Vagina (tissue), 2 donors: ENCODE measurements around the gene KMT2E. TPM values are rescaled to one million over a fixed set of nuclear protein-coding genes. Genes with fewer than 3 reads are reported as not detected.

Experiments used
- DNase-seq, 2 donors: peaks; one replicate each; pipeline ENCODE4 v3.0.0-alpha.2; 2017; ENCODE audit errors: extremely low spot score in 2 of 2
- H3K27ac ChIP-seq: fragments of 200-600 bp; sonication (generic); one replicate; pipeline ENCODE4 v1.5.1; 2019
- H3K27me3 ChIP-seq: fragments of 200-600 bp; sonication (generic); one replicate; pipeline ENCODE4 v1.5.1; 2019
- H3K36me3 ChIP-seq, 2 donors: fragments of 200-600 bp; sonication (generic); one replicate each; pipeline ENCODE4 v1.5.1; 2017 to 2019
- H3K4me1 ChIP-seq: fragments of 200-600 bp; sonication (generic); one replicate; pipeline ENCODE4 v1.5.1; 2019
- H3K4me3 ChIP-seq, 2 donors: fragments of 200-600 bp; sonication (generic); 1 replicate in 1 of 2; 2 replicates in 1 of 2; pipeline ENCODE4 v1.5.1; 2016 to 2019
- H3K9me3 ChIP-seq: fragments of 200-600 bp; sonication (generic); one replicate; pipeline ENCODE4 v1.5.1; 2019
- POLR2A ChIP-seq, 2 donors: fragments of 450-650 bp; IDR thresholded peaks; one replicate each; pipeline ENCODE4 v1.6.1; 2017; ENCODE audit warnings: antibody characterized with exemption in 2 of 2, mild to moderate bottlenecking in 2 of 2, moderate library complexity in 2 of 2
- POLR2AphosphoS5 ChIP-seq, 2 donors: sonication (generic); formaldehyde crosslinking; IDR thresholded peaks; one replicate each; pipeline ENCODE4 v1.9.0; 2017; ENCODE audit warnings: antibody characterized with exemption in 2 of 2, mild to moderate bottlenecking in 2 of 2, low read depth in 1 of 2; ENCODE audit not compliant: insufficient read depth in 1 of 2
- intact Hi-C: fragments of 100-400 bp; cut with DNase I; formaldehyde crosslinking; loops from one replicate; pipeline ENCODE4 v1.15.1; 2023
- total RNA-seq: library from RNA; depleted of rRNA; stranded (reverse); fragments of >200 nt; gene quantifications from one replicate; pipeline ENCODE4 v1.2.3, GENCODE V29; 2016
- TF ChIP-seq, protein P1 (sequence below), 3 experiments: fragments of 450-650 bp in 2 of 3; fragments of 200-600 bp in 1 of 3; sonication (generic) in 1 of 3; IDR thresholded peaks; one replicate each; pipeline ENCODE4 v1.5.1; 2017 to 2019; ENCODE audit warnings: antibody characterized with exemption in 3 of 3, mild to moderate bottlenecking in 2 of 3, moderate library complexity in 2 of 3

Gene KMT2E
- total RNA-seq, 1 donor from 2014 or later, result 98.7 TPM

DNA sequence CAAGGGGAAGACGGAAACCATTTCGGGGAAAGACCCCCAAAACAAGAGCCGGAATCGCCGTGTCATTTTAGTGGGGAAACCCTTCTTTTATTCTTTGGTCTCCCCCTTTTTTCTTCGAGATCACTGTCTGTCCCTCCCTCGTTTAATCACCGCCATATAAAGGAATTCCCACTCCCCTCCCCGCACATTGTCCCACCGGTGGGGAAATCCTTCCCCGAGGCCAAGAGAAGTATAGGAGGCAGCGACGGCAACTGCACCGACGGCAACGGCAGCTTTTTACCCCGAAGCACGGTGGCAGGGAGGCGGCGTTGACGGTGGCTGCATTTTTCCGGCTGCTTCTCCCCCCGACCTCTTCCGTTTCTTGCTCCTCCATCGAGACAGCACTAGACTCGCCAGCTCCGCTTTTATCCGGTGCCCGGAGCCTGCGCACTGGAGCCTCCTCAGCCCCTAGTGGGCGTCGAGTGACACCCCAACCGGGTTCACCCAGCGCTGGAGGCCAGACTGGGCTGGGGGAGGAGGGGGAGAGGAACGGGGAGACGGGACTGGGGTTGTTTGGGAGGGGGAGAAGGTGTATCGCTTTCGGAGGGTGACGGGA lies 687 bp upstream of the KMT2E start:
- Histone ChIP-seq H3K36me3 (no peaks in the 10 kb centered on the region), H3K4me1 (peaks cover 47% of the 10 kb centered on the region), H3K4me3 (peak overlapping the region; percentile 91 to 94), H3K27ac (peak overlapping the region; percentile 100), H3K9me3 (no peaks in the 10 kb centered on the region), H3K27me3 (no peaks in the 10 kb centered on the region)
- TF ChIP-seq POLR2A (IDR thresholded peaks at IDR 0.05) (peak in 1 of 2 donors; percentile 72), POLR2AphosphoS5 (IDR thresholded peaks at IDR 0.05; ENCODE audit: insufficient read depth in 1 of 2, low read depth in 1 of 2) (peak; percentile 6 to 75)
- TF ChIP-seq, protein P1, sequence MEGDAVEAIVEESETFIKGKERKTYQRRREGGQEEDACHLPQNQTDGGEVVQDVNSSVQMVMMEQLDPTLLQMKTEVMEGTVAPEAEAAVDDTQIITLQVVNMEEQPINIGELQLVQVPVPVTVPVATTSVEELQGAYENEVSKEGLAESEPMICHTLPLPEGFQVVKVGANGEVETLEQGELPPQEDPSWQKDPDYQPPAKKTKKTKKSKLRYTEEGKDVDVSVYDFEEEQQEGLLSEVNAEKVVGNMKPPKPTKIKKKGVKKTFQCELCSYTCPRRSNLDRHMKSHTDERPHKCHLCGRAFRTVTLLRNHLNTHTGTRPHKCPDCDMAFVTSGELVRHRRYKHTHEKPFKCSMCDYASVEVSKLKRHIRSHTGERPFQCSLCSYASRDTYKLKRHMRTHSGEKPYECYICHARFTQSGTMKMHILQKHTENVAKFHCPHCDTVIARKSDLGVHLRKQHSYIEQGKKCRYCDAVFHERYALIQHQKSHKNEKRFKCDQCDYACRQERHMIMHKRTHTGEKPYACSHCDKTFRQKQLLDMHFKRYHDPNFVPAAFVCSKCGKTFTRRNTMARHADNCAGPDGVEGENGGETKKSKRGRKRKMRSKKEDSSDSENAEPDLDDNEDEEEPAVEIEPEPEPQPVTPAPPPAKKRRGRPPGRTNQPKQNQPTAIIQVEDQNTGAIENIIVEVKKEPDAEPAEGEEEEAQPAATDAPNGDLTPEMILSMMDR (IDR thresholded peaks at IDR 0.05), result peak in 2 of 3 experiments; percentile 2 to 67
- DNase-seq, result peak; percentile 97 to 98
- intact Hi-C loops, result loop anchor here (10.0 kb wide), 1 partner anchor 69 kb away; no protein-coding TSS in a partner anchor

DNA sequence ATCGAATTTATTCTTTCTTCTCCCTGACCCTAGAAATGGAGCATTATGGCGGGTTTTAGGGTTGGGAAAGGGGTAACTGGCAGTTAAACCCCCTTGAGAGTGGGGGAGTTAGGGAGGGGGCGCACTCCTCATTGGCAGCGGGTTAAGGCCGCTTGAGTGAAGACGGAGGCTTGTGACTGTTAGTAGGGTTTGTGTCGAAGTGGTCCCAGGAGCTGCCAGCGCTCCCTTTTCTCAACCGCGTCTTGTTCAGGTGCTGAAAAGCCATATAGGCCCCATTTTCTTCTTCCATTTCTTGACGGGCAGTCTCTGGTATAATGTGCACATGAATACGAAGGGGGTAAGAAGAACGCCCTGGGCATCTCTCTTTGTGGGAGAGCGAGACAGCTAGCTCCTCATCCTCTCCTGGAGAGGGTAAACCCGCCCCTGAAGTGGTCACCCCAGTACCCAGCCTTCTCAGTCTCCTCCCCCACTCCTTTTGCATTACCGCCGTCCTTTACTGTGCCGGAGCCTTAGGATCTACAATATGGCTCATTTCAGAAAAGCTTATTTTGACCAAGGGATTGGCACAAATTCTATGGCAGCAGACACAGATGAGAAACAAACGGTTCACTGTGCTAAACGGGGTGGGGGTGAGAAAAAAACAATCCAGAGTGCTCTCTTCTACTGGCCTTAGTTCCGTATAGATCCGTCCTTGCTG lies 836 bp downstream of the KMT2E start:
- Histone ChIP-seq H3K27me3 (no peaks in the 10 kb centered on the region), H3K4me3 (peak overlapping the region; percentile 91 to 94), H3K9me3 (no peaks in the 10 kb centered on the region), H3K4me1 (peaks cover 48% of the 10 kb centered on the region), H3K27ac (peak overlapping the region; percentile 100), H3K36me3 (no peaks in the 10 kb centered on the region)
- intact Hi-C loops, result loop anchor here (5.0 to 10.0 kb wide), 2 partner anchors 33 to 70 kb away; no protein-coding TSS in a partner anchor
- TF ChIP-seq, protein P1 (IDR thresholded peaks at IDR 0.05), result no peak
- TF ChIP-seq POLR2A (IDR thresholded peaks at IDR 0.05) (peak in 1 of 2 donors; percentile 55), POLR2AphosphoS5 (IDR thresholded peaks at IDR 0.05; ENCODE audit: insufficient read depth in 1 of 2, low read depth in 1 of 2) (no peak)
- peak in 1 of 2 donors; percentile 91 for DNase-seq

DNA sequence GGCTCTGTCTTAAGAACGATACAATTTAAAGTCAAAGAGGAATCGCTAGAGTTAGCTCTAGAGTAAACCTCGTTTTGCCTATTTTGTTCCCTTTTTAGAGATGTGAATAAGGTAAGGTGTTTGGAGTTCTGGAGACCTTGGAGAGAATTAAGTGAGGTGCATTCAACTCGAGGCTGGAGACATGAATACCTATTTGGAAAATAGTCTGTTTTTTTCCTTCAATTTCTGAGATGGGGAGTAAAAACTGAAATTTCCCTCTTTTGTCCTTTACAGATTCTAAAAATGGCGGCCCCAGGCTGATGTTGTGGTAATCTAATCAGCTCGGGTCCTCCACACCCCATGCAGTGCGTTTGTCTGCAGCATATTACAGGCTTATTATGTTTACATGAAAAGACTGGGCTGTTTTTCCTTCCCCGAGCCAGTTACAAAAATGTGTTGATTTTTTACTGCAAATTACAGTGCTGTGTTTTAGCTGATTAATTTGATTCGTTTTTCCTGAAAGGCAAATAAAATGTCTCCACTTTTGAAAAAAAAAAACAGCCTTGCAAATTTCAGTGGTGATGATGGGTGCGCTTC lies 1.5 kb downstream of the KMT2E start:
- Histone ChIP-seq H3K27me3 (no peaks in the 10 kb centered on the region), H3K9me3 (no peaks in the 10 kb centered on the region), H3K4me3 (peak overlapping the region; percentile 91 to 94), H3K27ac (peak overlapping the region; percentile 100), H3K36me3 (no peaks in the 10 kb centered on the region), H3K4me1 (peaks cover 48% of the 10 kb centered on the region)
- no peak for DNase-seq
- TF ChIP-seq POLR2A (IDR thresholded peaks at IDR 0.05), result no peak
- TF ChIP-seq, protein P1 (IDR thresholded peaks at IDR 0.05), result no peak
- no peak for TF ChIP-seq POLR2AphosphoS5 (IDR thresholded peaks at IDR 0.05; ENCODE audit: insufficient read depth in 1 of 2, low read depth in 1 of 2)
- intact Hi-C loops, result loop anchor here (5.0 to 10.0 kb wide), 2 partner anchors 33 to 71 kb away; no protein-coding TSS in a partner anchor

GRCh38 chr7:105016068-105016708 lies 2.2 kb downstream of the KMT2E start:
- H3K36me3 ChIP-seq, result no peaks in the 10 kb centered on the region
- peaks cover 52% of the 10 kb centered on the region for H3K4me1 ChIP-seq
- no peak for DNase-seq
- H3K27ac ChIP-seq, result peak overlapping the region; percentile 100
- H3K4me3 ChIP-seq, result peak overlapping the region; percentile 91 to 94
- intact Hi-C loops, result loop anchor here (5.0 to 10.0 kb wide), 2 partner anchors 34 to 71 kb away; no protein-coding TSS in a partner anchor
- H3K9me3 ChIP-seq, result no peaks in the 10 kb centered on the region
- TF ChIP-seq POLR2A (IDR thresholded peaks at IDR 0.05), result no peak
- TF ChIP-seq POLR2AphosphoS5 (IDR thresholded peaks at IDR 0.05; ENCODE audit: insufficient read depth in 1 of 2, low read depth in 1 of 2), result no peak
- no peaks in the 10 kb centered on the region for H3K27me3 ChIP-seq
